ENCODE data around the gene LSM8.

Gene LSM8

DNA sequence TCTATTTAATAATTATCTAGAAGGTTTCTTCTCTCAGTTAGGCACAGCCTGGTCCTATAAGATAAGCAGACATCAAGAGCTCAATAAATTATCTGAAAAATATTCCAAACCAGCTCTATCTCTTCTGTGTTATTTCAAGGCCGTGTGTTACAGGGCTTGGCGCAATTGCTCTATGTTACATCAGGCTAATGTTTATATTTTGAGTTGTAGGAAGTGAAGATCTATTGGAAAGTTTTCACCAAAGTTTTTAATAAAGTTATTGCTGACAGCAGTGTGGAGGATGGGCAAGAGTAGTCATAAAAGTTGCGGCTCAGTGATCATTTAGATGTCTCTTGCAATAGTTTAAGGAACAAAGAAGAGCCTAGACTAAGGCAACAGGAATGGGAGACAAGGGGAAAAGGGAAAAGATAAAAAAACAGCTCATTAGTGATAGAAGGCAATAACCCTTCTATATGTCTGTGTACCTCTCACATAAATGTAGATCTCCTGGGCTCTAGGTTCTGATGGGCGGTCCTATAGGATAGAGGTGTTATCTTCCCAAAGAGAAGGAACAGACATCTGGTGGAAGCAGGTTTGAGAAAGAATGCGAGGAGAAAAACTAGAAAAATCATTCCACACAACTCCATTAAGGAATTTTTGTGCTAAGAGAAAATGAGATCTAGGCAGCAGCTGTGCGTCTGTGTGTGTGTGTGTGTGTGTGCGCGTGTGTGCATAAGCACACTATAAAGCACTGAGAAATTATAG, 34.6 kb downstream of the LSM8 start:
- TF ChIP-seq, protein P1, sequence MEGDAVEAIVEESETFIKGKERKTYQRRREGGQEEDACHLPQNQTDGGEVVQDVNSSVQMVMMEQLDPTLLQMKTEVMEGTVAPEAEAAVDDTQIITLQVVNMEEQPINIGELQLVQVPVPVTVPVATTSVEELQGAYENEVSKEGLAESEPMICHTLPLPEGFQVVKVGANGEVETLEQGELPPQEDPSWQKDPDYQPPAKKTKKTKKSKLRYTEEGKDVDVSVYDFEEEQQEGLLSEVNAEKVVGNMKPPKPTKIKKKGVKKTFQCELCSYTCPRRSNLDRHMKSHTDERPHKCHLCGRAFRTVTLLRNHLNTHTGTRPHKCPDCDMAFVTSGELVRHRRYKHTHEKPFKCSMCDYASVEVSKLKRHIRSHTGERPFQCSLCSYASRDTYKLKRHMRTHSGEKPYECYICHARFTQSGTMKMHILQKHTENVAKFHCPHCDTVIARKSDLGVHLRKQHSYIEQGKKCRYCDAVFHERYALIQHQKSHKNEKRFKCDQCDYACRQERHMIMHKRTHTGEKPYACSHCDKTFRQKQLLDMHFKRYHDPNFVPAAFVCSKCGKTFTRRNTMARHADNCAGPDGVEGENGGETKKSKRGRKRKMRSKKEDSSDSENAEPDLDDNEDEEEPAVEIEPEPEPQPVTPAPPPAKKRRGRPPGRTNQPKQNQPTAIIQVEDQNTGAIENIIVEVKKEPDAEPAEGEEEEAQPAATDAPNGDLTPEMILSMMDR (IDR thresholded peaks at IDR 0.05; ENCODE audit: control insufficient read depth, insufficient read depth, low read depth, low read length, missing control alignments), result no peak
- H3K4me3 ChIP-seq (ENCODE audit: control insufficient read depth, low read depth, low read length), result no peak overlapping the region
- DNase-seq (ENCODE audit: low read depth), result no peak

DNA sequence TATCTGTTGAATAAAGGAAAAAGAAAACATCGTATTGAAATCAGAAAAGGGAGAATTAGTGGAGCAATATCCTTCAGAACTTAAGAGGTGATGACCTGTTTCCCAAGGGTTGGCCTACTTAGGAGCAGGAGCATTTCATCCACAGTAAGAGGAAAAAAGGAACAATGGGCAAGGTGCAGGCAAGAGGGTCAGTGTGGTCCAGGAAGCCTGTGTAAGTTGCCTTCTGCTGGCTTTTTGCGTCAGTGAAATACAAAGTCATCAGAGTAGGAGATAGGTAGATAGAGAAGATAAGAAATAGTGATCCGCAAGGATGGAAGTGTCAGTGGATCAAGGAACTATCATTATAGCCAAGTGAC, 35.2 kb downstream of the LSM8 start:
- TF ChIP-seq, protein P1 (IDR thresholded peaks at IDR 0.05; ENCODE audit: control insufficient read depth, insufficient read depth, low read depth, low read length, missing control alignments), result no peak
- H3K4me3 ChIP-seq (ENCODE audit: control insufficient read depth, low read depth, low read length), result no peak overlapping the region
- no peak for DNase-seq (ENCODE audit: low read depth)

DNA sequence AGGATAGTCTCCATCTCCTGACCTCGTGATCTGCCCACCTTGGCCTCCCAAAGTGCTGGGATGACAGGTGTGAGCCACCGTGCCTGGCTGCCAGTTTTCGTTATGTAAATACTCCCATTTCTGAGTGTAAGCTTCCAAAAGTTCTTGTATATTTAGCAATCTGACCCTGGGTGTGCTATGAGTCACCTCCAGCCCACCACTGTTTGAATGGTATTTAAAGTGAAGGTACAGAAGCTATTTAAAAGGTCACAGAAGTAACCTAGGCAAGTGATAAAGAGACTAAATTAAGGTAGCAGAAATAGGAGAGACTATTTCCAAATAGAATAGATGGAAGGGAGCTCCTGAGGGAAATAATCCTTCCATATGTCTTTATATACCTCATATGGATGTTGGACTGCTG, 36.6 kb downstream of the LSM8 start:
- H3K4me3 ChIP-seq (ENCODE audit: control insufficient read depth, low read depth, low read length), result no peak overlapping the region
- DNase-seq (ENCODE audit: low read depth), result no peak
- TF ChIP-seq, protein P1 (IDR thresholded peaks at IDR 0.05; ENCODE audit: control insufficient read depth, insufficient read depth, low read depth, low read length, missing control alignments), result no peak

GRCh38 chr7:118222591-118222990, 38.6 kb downstream of the LSM8 start:
- TF ChIP-seq, protein P1 (IDR thresholded peaks at IDR 0.05; ENCODE audit: control insufficient read depth, insufficient read depth, low read depth, low read length, missing control alignments), result no peak
- H3K4me3 ChIP-seq (ENCODE audit: control insufficient read depth, low read depth, low read length), result no peak overlapping the region
- DNase-seq (ENCODE audit: low read depth), result no peak

DNA sequence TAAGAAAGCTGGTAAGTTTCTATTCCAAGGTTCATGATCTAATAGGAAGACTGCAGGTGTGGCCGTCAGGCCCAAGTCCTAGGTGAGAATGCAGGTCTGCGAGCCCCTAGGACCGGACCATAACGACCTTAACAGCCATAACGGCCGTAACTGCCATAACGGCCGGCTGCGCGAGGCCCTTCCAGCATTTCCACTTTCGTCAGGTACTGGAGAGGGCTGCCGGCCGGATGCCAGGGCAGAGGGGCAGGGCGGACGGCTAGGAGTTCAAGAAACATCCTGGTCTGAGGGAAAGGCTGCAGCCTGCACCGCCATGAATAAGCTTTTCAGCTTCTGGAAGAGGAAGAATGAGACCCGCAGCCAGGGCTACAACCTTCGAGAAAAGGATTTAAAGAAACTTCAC, 40.6 kb downstream of the LSM8 start, which contains the start of gene ANKRD7:
Gene ANKRD7 (plus strand): TSS at position 184 of the 400 bp plus-strand sequence. CDS start 127 bp downstream, at position 311.
- no peak for DNase-seq (ENCODE audit: low read depth)
- no peak within 1 kb of the TSS for H3K4me3 ChIP-seq (ENCODE audit: control insufficient read depth, low read depth, low read length)
- TF ChIP-seq, protein P1 (IDR thresholded peaks at IDR 0.05; ENCODE audit: control insufficient read depth, insufficient read depth, low read depth, low read length, missing control alignments), result no peak

GRCh38 chr7:118232837-118233236, 48.9 kb downstream of the LSM8 start:
- DNase-seq (ENCODE audit: low read depth), result no peak

More at GRCh38 chr7:118232837-118233236, 48.9 kb downstream of the LSM8 start:
- no peak overlapping the region for H3K4me3 ChIP-seq (ENCODE audit: control insufficient read depth, low read depth, low read length)
- TF ChIP-seq, protein P1 (IDR thresholded peaks at IDR 0.05; ENCODE audit: control insufficient read depth, insufficient read depth, low read depth, low read length, missing control alignments), result no peak
